ENCODE measurements around the gene ZMYND15. TPM values are rescaled to one million over a fixed set of nuclear protein-coding genes. Genes with fewer than 3 reads are reported as not detected.
"Not testable (repeated sequence)": the region's sequence is repeated elsewhere in the genome, so short reads cannot be mapped to it uniquely, and the experiment has no call there.

ZMYND15 gene
- total RNA-seq (1 to 10 TPM in 2 of 6 donors, under 1 TPM in 4; 0.39 to 3.2 (median 0.69) TPM), polyA plus RNA-seq (1 to 10 TPM; 1.6 to 3.0 TPM)

- ATAC-seq (peak; percentile 74 to 81 (median 79)), FAIRE-seq (no peak), DNase-seq (peak in 5 of 6 donors; percentile 44 to 85 (median 71))
- Histone ChIP-seq H3K9me3 (no peaks in the 10 kb centered on the region), H3K36me3 (no peaks in the 10 kb centered on the region), H3K27me3 (no peaks in the 10 kb centered on the region), H3K4me1 (peaks cover 0 to 6% (median 0%) of the 10 kb centered on the region in 3 donors), H3K27ac (peak within 1 kb of the TSS; percentile 50 to 77 (median 69)), H3K4me3 (peak within 1 kb of the TSS; percentile 65 to 89 (median 80))
- intact Hi-C loops (cut with DNase I), result loop anchor here in 1 of 3 donors (10.0 kb wide), 2 partner anchors 45 to 155 kb away; partner anchors contain the start of genes C17orf107, GLTPD2 and VMO1
- 0% methylated on average over 97 to 100 of the region's 100 CpGs for WGBS, 2 donors
- TF ChIP-seq CTCF (IDR thresholded peaks at IDR 0.05), result no peak
Observed at GRCh38 chr17:4739122-4740024, at the start of gene ZMYND15, which contains the start of gene CXCL16. Gene ZMYND15 (plus strand): TSS chr17:4739833. CDS start chr17:4740549, 716 bp downstream. Gene CXCL16 (minus strand): TSS chr17:4739928. CDS start chr17:4739339, 589 bp downstream.

GRCh38 chr17:4689872-4690271 is 49.8 kb upstream of the ZMYND15 start:
- WGBS, 2 donors, result 89 to 90% methylated on average over 12 of the region's 12 CpGs
- intact Hi-C loops (cut with DNase I); H3K4me3 ChIP-seq; H3K4me1 ChIP-seq; H3K27me3 ChIP-seq; FAIRE-seq; DNase-seq; H3K27ac ChIP-seq; H3K9me3 ChIP-seq; H3K36me3 ChIP-seq; ATAC-seq: not testable (repeated sequence)

GRCh38 chr17:4690745-4691144 is 48.9 kb upstream of the ZMYND15 start:
- intact Hi-C loops (cut with DNase I), result no loop called here
- DNase-seq (no peak), FAIRE-seq (no peak), ATAC-seq (peak in 3 of 4 donors; percentile 42 to 70 (median 48))
- no peak overlapping the region for H3K4me3 ChIP-seq
- H3K36me3 ChIP-seq, result peaks cover 0 to 9% (median 0%) of the 10 kb centered on the region in 3 donors
- H3K9me3 ChIP-seq, result no peaks in the 10 kb centered on the region
- no peaks in the 10 kb centered on the region for H3K4me1 ChIP-seq
- 67 to 72% methylated on average over 2 of the region's 2 CpGs for WGBS, 2 donors
- H3K27me3 ChIP-seq, result no peaks in the 10 kb centered on the region
- no peak for TF ChIP-seq CTCF (IDR thresholded peaks at IDR 0.05)
- no peak overlapping the region for H3K27ac ChIP-seq

- ATAC-seq (no peak), FAIRE-seq (no peak), DNase-seq (no peak)
- Histone ChIP-seq H3K9me3 (no peaks in the 10 kb centered on the region), H3K27ac (no peak overlapping the region), H3K36me3 (peaks cover 0 to 9% (median 0%) of the 10 kb centered on the region in 3 donors), H3K4me3 (no peak overlapping the region), H3K4me1 (no peaks in the 10 kb centered on the region), H3K27me3 (no peaks in the 10 kb centered on the region)
- no peak for TF ChIP-seq CTCF (IDR thresholded peaks at IDR 0.05)
- intact Hi-C loops (cut with DNase I), result no loop called here
- WGBS, 2 donors, result 78 to 82% methylated on average over 8 of the region's 8 CpGs
Observed at GRCh38 chr17:4691686-4692085, 47.9 kb upstream of the ZMYND15 start.

GRCh38 chr17:4693416-4693815 is 46.2 kb upstream of the ZMYND15 start:
- Histone ChIP-seq H3K9me3 (no peaks in the 10 kb centered on the region), H3K4me3 (no peak overlapping the region), H3K4me1 (no peaks in the 10 kb centered on the region), H3K36me3 (peaks cover 0 to 9% (median 0%) of the 10 kb centered on the region in 3 donors), H3K27me3 (no peaks in the 10 kb centered on the region), H3K27ac (no peak overlapping the region)
- DNase-seq (no peak), FAIRE-seq (no peak), ATAC-seq (no peak)
- intact Hi-C loops (cut with DNase I), result no loop called here
- WGBS, 2 donors, result 84 to 87% methylated on average over 9 of the region's 9 CpGs
- no peak for TF ChIP-seq CTCF (IDR thresholded peaks at IDR 0.05)
